NCI-H82 treated with DMSO at 0.1 percent for 48 hours (cell line): Measurements from ENCODE around the gene ARHGDIA.
"Not testable (repeated sequence)": the region's sequence is repeated elsewhere in the genome, so short reads cannot be mapped to it uniquely, and the experiment has no call there.

Source experiments
- DNase-seq: peaks from one replicate; lab custom pipeline; 2025; ENCODE audit not compliant: unreplicated experiment; lab: John Stamatoyannopoulos, UW

Gene ARHGDIA

DNA sequence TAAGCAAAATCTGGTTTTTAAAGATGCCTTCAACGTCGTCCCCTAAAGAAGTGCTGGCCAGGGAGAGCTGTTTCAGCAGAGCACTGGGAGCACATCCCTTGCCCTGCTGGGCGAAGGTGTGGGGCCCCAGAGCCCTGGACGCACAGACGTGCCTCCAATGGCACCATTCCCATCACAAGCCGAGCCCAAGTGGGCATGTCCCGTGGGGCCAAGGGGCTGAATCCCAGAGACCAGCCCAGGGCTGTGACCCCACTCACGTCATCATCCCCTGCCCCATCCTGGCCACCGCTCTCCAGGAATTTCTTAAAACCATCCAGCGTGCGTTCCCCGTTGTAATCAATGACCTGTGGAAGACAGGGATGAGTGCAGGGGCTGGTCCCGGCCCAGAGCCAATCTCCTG lies 26.2 kb downstream of the ARHGDIA start:
- DNase-seq: no peak

- no peak for DNase-seq
These were observed 26.7 kb downstream of the ARHGDIA start for GRCh38 chr17:81844327-81844851.

- DNase-seq: no peak
These were observed 27.3 kb downstream of the ARHGDIA start for GRCh38 chr17:81843713-81844326.

DNA sequence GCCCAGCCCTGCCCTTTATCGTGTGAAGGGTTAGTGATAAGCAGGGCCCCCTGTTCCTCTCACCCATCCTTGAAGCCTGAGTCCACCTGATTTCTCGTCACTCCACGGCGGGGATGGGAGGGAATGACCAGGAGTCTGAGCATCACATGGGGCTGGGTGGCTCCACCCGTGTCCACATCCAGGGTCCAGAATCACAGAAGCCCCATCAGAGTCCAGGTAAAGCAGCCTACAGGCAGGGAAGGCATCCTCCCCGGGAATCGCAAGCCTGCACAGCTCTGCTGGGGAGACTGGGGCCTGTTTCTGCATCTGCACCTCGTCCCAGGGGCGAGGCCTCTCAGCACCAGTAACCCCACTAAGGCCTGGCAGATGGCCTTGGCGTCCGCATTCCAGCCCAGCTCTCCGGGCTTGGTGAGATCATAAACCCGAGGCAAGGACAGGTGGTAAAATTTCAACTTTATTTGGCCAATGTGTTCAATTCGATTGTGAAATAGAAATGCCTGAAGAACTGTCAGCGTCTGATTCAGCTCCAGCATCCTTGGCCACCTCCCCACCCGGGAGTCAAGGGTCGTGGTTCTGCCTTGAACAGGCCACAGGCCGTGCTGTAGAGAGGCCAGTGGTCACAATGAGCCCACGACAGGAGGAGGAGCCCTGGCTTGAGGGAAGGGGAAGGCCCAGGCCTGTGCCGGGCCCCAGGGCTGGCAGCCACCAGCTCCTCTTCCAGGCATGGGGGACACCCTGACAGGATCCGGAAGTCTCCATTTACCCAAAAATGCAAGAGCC lies 28.2 kb downstream of the ARHGDIA start:
- DNase-seq: no peak

DNA sequence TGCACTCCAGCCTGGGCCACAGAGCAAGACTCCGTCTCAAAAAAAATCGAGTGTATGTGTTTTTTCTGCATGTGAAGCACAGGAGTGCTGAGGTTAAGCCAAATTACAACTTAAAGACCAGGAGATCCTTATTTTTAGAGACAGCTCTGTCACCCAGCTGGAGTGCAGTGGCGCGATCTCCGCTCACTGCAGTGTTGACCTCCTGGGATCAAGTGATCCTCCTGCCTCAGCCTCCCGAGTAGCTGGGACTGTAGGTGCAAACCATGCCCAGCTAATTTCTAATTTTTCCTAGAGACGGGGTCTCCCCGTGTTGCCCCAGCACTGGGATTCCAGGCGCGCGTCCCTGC lies 28.8 kb downstream of the ARHGDIA start:
- no peak for DNase-seq

- DNase-seq: no peak
These were observed 29.3 kb downstream of the ARHGDIA start for GRCh38 chr17:81841866-81842265.

- DNase-seq: no peak
These were observed 30.0 kb downstream of the ARHGDIA start for GRCh38 chr17:81840826-81841778.

DNA sequence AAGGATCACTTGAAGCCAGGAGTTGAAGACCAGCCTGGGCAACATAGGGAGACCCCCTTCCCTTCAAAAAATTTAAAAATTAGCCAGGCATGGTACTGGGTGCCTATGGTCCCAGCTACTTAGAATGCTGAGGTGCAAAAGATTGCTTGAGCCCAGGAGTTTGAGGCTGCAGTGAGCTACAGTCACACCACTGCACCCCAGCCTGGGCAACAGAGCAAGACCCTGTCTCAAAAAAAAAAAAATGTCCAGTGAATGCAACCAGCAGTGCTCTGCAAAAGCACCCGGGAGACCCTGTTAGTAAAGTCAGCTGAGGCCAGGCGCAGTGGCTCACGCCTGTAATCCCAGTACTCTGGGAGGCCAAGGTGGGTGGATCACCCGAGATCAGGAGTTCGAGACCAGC lies 31.1 kb downstream of the ARHGDIA start:
- not testable (repeated sequence) for DNase-seq

DNA sequence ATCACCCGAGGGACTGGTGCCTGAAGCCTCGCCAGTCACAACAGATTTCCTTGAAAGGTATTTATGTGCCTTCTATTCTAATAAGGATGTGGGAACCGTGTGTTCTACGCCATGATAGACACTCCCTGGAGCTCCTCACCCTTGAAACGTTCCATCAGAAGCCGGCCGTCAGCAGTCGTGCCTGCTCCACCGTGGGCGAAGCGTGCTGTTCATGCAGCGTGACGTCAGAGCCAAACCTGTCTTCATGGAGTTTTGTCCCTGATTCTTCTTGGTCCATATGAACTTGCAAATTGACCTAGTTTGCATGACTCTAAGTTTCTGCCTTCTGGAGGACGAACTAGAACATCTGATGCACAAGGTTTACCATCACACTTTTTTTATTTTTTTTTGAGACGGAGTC lies 31.8 kb downstream of the ARHGDIA start:
- no peak for DNase-seq

DNA sequence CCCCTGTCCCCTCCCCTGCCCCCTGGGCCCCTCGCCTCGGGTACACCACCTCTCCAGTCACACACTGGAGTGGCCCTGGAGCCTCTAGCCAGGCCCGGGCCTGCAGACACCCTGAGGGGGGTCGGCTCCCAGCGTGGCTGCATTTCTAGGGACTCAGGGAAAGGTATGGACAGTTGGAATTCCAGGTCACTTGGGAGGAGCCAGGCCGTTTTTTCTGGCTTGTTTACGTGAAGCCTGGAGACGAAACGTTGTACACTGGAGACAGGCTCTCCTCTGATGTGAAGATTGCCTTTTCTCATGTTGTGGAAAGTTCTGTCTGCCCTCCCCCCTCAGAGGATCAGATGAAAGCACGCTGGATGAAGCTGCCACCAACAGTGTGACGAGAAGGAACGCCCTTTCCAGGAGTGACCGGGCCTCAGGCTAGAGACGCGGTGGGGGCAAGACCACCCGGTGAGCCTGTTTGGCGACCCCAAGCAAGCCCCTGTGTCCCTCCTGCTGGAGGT lies 32.3 kb downstream of the ARHGDIA start:
- DNase-seq: no peak

DNA sequence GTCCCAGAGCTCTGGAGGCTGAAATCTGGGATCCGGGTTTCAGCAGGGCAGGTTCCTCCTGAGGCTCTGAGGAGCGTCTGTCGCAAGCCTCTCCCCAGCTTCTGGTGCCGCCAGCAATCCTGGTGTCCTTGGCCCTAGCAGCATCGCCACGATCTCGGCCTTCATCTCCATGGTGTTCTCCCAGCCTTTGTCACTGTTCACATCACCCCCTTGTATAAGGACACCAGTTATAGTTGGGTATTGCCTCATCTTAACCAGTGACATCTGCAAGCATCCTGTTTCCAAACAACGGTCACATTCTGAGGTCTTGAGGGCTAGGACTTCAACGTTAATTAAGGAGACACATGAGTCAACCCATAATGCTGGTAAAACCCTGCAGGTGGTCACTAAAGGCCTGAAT lies 33.5 kb downstream of the ARHGDIA start:
- no peak for DNase-seq

DNA sequence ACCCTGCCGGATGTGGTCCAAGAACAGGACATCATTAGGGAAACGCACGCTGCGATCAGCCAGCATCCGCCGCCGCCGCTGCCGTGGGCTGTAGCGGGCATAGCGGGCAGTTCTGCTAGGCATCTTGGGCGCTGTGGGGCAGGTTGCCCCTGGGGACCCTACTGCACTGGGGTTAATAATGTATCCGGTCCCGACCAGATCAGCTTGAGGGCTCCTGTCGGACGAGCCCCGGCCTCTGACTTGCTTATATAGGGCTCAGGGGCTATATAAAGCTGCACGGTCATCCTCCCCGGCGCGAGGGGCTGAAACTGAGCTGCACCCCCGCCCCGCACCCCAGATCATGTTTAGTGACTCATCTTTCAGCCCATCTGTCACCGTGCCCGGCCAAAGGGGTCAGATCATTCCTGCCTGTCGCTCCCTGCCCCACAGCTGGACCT lies 36.3 kb downstream of the ARHGDIA start, which contains the start of gene PPP1R27:
PPP1R27 (minus strand) TSS at position 220 of the 437 bp plus-strand sequence; CDS start at position 123, 97 bp downstream.
- DNase-seq: no peak

DNA sequence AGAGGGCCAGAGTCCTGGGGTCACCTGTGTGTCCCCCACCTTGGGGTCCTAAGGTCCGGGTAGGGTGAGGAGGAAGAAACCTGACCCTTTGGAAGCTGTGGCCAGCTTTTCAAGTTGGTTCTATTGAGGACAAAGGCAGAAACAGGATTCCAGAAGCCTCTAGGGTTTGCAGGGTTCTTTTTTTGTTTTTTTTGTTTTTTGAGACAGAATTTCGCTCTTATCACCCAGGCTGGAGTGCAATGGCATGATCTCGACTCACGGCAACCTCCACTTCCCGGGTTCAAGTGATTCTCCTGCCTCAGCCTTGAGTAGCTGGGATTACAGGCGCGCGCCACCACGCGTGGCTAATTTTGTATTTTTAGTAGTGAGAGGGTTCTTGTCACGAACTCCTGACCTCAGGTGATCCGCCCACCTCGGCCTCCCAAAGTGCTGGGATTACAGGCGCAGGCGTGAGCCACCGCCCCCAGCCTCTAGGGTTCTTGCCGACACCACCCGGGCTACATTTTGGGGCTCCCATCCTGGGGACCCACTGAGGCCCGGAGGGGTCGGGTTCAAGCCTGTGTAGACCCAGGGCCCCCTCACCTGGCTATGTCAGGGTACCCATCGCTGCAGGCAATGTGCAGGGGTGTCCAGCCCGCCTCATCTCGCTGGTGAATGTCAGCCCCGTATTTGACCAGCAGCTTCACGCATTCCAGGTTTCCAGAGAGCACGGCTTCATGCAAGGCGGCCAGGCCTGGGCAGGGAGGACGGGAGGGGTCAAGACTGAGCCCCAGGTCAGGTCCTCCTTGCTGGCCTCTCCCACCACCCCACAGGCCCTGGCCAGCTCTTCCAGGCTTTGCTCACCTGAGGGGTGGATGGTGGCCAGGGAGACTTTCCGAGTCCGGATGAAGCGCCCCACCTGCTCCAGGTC lies 37.0 kb downstream of the ARHGDIA start:
- no peak for DNase-seq

DNA sequence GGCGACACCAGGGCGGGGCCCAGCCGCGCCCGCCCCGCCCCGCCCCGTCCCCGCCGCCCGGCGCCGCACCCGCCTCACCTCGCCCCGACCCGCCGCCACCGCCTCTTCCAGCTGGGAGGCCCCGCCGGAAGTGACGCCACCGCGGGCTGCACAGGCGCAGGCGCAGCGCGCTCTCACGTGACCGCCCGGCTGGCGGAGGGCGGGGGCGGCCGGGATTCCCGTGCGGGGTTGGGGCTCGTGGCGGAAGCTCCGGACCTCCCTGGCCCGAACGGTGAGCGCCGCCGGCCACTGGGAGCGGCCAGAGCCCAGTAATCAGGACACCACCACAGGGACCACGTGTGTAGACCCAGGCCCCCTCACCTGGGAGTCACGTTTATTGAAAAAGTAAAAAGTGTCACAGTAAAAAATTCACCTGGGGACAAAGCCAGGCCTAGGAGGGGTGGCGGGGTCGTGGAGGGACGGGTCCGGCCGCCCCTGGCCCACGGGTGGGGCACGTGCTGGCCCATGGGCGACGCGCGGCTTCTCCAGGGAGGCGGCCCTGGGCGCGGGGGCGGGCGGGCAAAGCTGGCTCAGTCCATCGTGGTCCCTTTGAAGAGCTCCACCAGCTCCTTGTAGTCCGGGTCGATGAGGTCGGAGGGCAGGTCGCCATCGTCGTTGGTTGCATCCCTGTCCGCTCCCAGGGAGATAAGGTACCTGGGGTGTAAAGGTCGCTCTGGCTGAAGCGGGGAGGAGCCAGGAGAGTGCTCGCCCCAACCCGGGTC lies 37.8 kb downstream of the ARHGDIA start, which contains the start of gene MCRIP1:
MCRIP1 (minus strand) TSS at position 132 of the 761 bp plus-strand sequence. CDS start 8,785 bp downstream, outside the sequence.
- DNase-seq: peak; percentile 76

DNA sequence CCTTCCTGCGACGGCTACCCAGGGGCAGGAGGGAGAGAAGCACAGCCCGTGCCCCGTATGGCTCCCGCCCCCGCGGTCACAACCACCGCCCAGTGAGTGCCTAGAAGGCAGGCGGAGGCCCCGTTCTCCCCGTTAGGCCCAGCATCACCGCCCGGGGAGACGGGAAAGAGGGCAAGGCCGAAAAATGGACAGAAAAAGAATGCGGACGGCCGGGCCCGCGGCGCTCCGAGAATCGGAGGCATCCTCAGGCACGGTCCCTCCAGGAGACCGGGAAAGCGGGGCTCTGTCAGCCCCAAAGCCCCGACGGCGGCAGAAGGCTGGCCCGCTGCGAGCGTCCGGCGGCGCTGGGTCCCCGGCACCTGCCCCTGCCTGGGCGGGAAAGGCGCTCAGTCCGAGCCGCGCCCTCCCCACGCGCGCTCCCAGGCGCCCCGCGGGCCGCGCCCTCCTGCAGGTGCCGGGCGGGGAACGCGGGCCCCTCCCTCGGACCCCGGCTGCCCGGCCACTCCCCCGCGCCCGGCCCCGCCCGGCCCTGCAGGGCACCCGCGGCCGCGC lies 38.5 kb downstream of the ARHGDIA start:
- DNase-seq: no peak

GRCh38 chr17:81831957-81832607 lies 39.1 kb downstream of the ARHGDIA start:
- DNase-seq: no peak

- no peak for DNase-seq
These were observed 39.6 kb downstream of the ARHGDIA start for GRCh38 chr17:81831563-81831956.

DNA sequence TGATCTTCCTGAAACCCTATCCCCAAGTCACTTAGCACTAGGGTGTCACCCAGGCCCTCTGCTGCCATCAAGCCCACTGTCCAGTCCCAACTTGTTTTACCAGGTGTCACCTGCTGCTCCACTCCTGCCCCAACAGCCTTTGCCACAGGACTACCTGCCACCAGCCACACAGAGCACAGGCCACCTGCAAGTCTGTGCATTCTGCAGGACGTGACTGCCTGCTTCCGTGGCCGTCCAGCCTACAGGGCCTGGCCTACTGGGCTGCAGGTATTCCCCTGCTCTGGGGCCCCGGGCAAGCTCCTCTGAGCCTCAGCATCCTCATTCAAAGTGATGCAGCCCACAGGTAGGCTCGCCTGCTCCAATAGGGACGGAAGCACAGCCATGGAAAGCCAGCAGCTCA lies 41.3 kb downstream of the ARHGDIA start:
- no peak for DNase-seq
